Spinal cord (tissue), 10 donors: ENCODE measurements around the gene PHF2. TPM values are rescaled to one million over a fixed set of nuclear protein-coding genes. Genes with fewer than 3 reads are reported as not detected.

Experiments
- DNase-seq, 6 donors: peaks; one replicate each; pipeline versions ENCODE4 v3.0.0 to v3.0.0-alpha.2; 2013 to 2015; ENCODE audit warnings: low spot score in 6 of 6, low read depth in 4 of 6
- H3K27ac ChIP-seq: one replicate; pipeline ENCODE4 v1.5.1; 2013; ENCODE audit warnings: low read depth, low read length, control low read depth
- H3K27me3 ChIP-seq: one replicate; pipeline ENCODE4 v1.6.1; 2013; ENCODE audit warnings: low read length; ENCODE audit not compliant: control insufficient read depth, insufficient read depth
- H3K36me3 ChIP-seq: one replicate; pipeline ENCODE4 v1.6.1; 2013; ENCODE audit warnings: low read length; ENCODE audit not compliant: control insufficient read depth, insufficient read depth
- H3K4me1 ChIP-seq: one replicate; pipeline ENCODE4 v1.6.1; 2013; ENCODE audit warnings: low read length; ENCODE audit not compliant: control insufficient read depth, insufficient read depth
- H3K4me3 ChIP-seq: one replicate; pipeline ENCODE4 v1.5.1; 2013; ENCODE audit warnings: low read depth, low read length, control low read depth
- H3K9me3 ChIP-seq: one replicate; pipeline ENCODE4 v1.6.1; 2013; ENCODE audit warnings: low read length; ENCODE audit not compliant: control insufficient read depth, insufficient read depth
- WGBS: methylation state at CpG from one replicate; pipeline ENCODE4 v1.1.5; 2013; ENCODE audit warnings: missing lambda C conversion rate; ENCODE audit not compliant: insufficient coverage; 5-methylcytosine and 5-hydroxymethylcytosine counted together
- polyA plus RNA-seq, 2 donors: library from polyadenylated mRNA; unstranded; fragments of 120-200 nt; gene quantifications; one replicate each; pipeline ENCODE4 v1.2.1, GENCODE V29; 2013; ENCODE audit not compliant: insufficient read length in 2 of 2
- total RNA-seq, 2 donors: library from RNA; depleted of rRNA in 1 of 2; stranded (reverse); fragments of 120-200 nt in 1 of 2; fragments of >200 nt in 1 of 2; gene quantifications; one replicate each; pipeline versions ENCODE4 v1.2.3 to v1.2.4, GENCODE V29; 2013 to 2014
- donor health status: healthy.

Gene PHF2
- total and polyA plus RNA-seq, 4 donors, result 23.3 to 61.1 (median 43.4) TPM

GRCh38 chr9:93709600-93710369, 133.4 kb downstream of the PHF2 start:
- Histone ChIP-seq H3K4me3 (no peak overlapping the region), H3K27ac (no peak overlapping the region), H3K27me3 (no peaks in the 10 kb centered on the region), H3K4me1 (no peaks in the 10 kb centered on the region), H3K9me3 (no peaks in the 10 kb centered on the region), H3K36me3 (no peaks in the 10 kb centered on the region)
- DNase-seq, result no peak
- WGBS, result 87% methylated on average over 2 of the region's 2 CpGs

DNA sequence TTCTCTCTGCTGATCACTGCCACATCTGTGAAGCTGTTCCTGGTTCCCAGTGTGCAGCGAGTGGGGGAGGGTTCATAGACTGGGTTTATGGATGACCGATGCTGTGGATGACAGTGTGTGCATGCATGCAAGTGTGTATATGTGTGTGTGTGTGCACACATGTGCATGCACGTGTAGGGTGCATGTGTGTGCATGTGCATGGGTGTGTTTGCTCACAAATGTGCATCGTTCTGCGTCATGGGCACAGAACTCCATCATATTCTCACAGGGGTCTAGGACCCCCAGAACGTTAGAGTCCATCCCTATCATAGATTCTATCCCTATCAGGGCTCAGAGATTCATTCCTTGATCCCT, 134.0 kb downstream of the PHF2 start:
- H3K4me3 ChIP-seq, result no peak overlapping the region
- no peaks in the 10 kb centered on the region for H3K27me3 ChIP-seq
- no peak overlapping the region for H3K27ac ChIP-seq
- H3K4me1 ChIP-seq, result no peaks in the 10 kb centered on the region
- H3K9me3 ChIP-seq, result no peaks in the 10 kb centered on the region
- H3K36me3 ChIP-seq, result no peaks in the 10 kb centered on the region
- DNase-seq, result no peak
- WGBS, result 88% methylated on average over 4 of the region's 6 CpGs

GRCh38 chr9:93711002-93711401, 134.6 kb downstream of the PHF2 start:
- H3K36me3 ChIP-seq, result no peaks in the 10 kb centered on the region
- no peaks in the 10 kb centered on the region for H3K9me3 ChIP-seq
- H3K27me3 ChIP-seq, result no peaks in the 10 kb centered on the region
- no CpG with 5 or more reads among the region's 2 CpGs for WGBS
- no peak for DNase-seq
- H3K27ac ChIP-seq, result no peak overlapping the region
- H3K4me1 ChIP-seq, result no peaks in the 10 kb centered on the region
- H3K4me3 ChIP-seq, result no peak overlapping the region

- Histone ChIP-seq H3K4me1 (no peaks in the 10 kb centered on the region), H3K27me3 (no peaks in the 10 kb centered on the region), H3K36me3 (no peaks in the 10 kb centered on the region), H3K4me3 (no peak overlapping the region), H3K9me3 (peaks cover 4% of the 10 kb centered on the region), H3K27ac (no peak overlapping the region)
- 88% methylated on average over 8 of the region's 9 CpGs for WGBS
- DNase-seq, result no peak
These were observed 136.5 kb downstream of the PHF2 start for GRCh38 chr9:93712896-93713295.

- peaks cover 5% of the 10 kb centered on the region for H3K9me3 ChIP-seq
- H3K4me3 ChIP-seq, result no peak overlapping the region
- no peaks in the 10 kb centered on the region for H3K27me3 ChIP-seq
- no peak overlapping the region for H3K27ac ChIP-seq
- H3K4me1 ChIP-seq, result no peaks in the 10 kb centered on the region
- 100% methylated on average over 2 of the region's 4 CpGs for WGBS
- no peak for DNase-seq
- H3K36me3 ChIP-seq, result no peaks in the 10 kb centered on the region
These were observed 137.3 kb downstream of the PHF2 start for GRCh38 chr9:93713716-93714115.

GRCh38 chr9:93721417-93721965, 145.1 kb downstream of the PHF2 start:
- WGBS, result 94% methylated on average over 13 of the region's 13 CpGs
- H3K9me3 ChIP-seq, result peaks cover 1% of the 10 kb centered on the region
- H3K27ac ChIP-seq, result no peak overlapping the region
- H3K36me3 ChIP-seq, result no peaks in the 10 kb centered on the region
- no peaks in the 10 kb centered on the region for H3K27me3 ChIP-seq
- H3K4me3 ChIP-seq, result no peak overlapping the region
- H3K4me1 ChIP-seq, result no peaks in the 10 kb centered on the region
- no peak for DNase-seq

DNA sequence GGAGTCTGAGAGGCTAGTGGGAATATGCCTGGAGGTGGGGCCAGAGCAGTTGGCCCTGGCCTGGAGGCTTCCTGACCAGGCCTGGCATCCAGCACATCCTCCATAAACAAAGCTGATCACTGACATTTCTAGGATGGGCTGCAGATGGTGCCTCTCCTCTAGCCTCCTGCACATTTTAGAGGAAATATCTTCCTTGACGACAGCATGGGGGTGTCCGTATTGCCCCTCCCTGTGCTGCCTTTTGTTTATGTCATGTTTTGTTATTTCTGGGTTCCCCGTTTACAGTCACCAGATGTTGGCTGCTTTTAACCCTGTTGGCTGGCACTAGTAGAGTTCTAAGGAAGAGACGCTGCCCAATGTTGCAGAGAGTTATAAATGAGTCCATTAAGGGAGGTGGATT, 148.5 kb downstream of the PHF2 start:
- DNase-seq, result no peak
- no peaks in the 10 kb centered on the region for H3K9me3 ChIP-seq
- no peaks in the 10 kb centered on the region for H3K36me3 ChIP-seq
- no peaks in the 10 kb centered on the region for H3K27me3 ChIP-seq
- WGBS, result 85% methylated on average over 4 of the region's 4 CpGs
- H3K4me1 ChIP-seq, result no peaks in the 10 kb centered on the region
- H3K27ac ChIP-seq, result no peak overlapping the region
- H3K4me3 ChIP-seq, result no peak overlapping the region

DNA sequence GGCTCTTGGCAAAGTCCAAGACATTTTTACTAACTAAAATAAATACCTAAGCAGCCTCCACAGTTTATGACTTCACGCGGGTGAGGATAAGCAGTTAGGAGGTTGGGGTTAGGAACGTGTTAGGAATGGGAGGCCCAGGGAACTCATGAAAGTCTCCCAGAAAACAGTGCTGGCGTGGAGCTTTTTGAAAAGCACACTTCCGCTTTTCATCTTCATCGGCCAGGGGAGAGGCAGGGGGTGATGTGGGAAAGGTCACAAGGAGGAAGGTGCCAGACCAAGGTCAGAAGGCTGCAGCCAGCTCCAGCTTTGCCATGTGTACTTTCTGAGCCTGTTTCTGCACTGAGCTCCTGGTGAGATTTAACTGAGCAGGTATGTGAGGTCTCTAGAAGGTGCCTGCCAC, 149.0 kb downstream of the PHF2 start:
- no peaks in the 10 kb centered on the region for H3K36me3 ChIP-seq
- H3K4me1 ChIP-seq, result no peaks in the 10 kb centered on the region
- no peak overlapping the region for H3K4me3 ChIP-seq
- H3K9me3 ChIP-seq, result no peaks in the 10 kb centered on the region
- DNase-seq, result no peak
- H3K27me3 ChIP-seq, result no peaks in the 10 kb centered on the region
- WGBS, result 74% methylated on average over 5 of the region's 6 CpGs
- H3K27ac ChIP-seq, result no peak overlapping the region

DNA sequence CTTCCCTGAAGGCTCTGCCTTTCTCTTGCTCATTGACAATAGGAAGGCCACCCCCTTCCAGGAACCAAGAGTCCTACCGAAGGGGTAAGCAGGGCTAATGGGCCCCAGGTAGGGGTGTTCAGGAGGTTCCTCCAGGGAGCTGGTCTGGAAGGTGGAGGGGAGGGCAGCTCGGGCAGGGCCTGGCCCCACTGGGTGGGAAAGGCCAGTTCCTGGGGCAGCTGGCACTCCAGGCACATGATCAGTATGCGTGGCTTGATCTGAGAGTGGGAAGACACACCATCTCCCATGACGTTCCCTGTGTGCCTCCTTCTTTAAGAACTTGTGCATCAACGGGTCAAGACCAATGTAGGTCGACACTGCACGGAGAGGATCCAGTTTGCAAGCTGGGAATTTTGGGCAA, 149.8 kb downstream of the PHF2 start:
- DNase-seq, result no peak
- no peaks in the 10 kb centered on the region for H3K4me1 ChIP-seq
- H3K9me3 ChIP-seq, result peaks cover under 1% of the 10 kb centered on the region
- no peak overlapping the region for H3K4me3 ChIP-seq
- no peaks in the 10 kb centered on the region for H3K27me3 ChIP-seq
- 85% methylated on average over 7 of the region's 7 CpGs for WGBS
- H3K27ac ChIP-seq, result no peak overlapping the region
- H3K36me3 ChIP-seq, result no peaks in the 10 kb centered on the region
